Measurements from ENCODE around the gene LPCAT1. TPM values are rescaled to one million over a fixed set of nuclear protein-coding genes. Genes with fewer than 3 reads are reported as not detected.
"Not testable (repeated sequence)": the region's sequence is repeated elsewhere in the genome, so short reads cannot be mapped to it uniquely, and the experiment has no call there.

LPCAT1 gene
- total RNA-seq, 4 donors from 2014 or later, result 7.7 to 44.8 (median 12.0) TPM

GRCh38 chr5:1563051-1563461 is 39.3 kb upstream of the LPCAT1 start:
- Histone ChIP-seq H3K36me3 (no peaks in the 10 kb centered on the region), H3K27ac (no peak overlapping the region), H3K4me3 (no peak overlapping the region), H3K9me3 (no peaks in the 10 kb centered on the region), H3K27me3 (peaks cover 0 to 22% (median 0%) of the 10 kb centered on the region in 4 donors), H3K4me1 (peaks cover 5 to 7% (median 6%) of the 10 kb centered on the region in 3 donors)
- intact Hi-C loops (cut with DNase I), result no loop called here
- 79 to 83% methylated on average over 7 to 8 of the region's 21 CpGs for WGBS, 2 donors
- DNase-seq, result no peak
- TF ChIP-seq CTCF (IDR thresholded peaks at IDR 0.05), result no peak

GRCh38 chr5:1562599-1562998 is 38.8 kb upstream of the LPCAT1 start:
- WGBS, 2 donors, result 86 to 89% methylated on average over 5 of the region's 5 CpGs
- H3K27me3 ChIP-seq, result peaks cover 0 to 26% (median 0%) of the 10 kb centered on the region in 4 donors
- H3K4me1 ChIP-seq, result peaks cover 1 to 5% (median 3%) of the 10 kb centered on the region in 3 donors
- TF ChIP-seq CTCF (IDR thresholded peaks at IDR 0.05) (no peak), POLR2A (IDR thresholded peaks at IDR 0.05) (no peak)
- no peak for DNase-seq
- H3K4me3 ChIP-seq, result no peak overlapping the region
- no peaks in the 10 kb centered on the region for H3K36me3 ChIP-seq
- intact Hi-C loops (cut with DNase I), result no loop called here
- H3K9me3 ChIP-seq, result no peaks in the 10 kb centered on the region
- no peak overlapping the region for H3K27ac ChIP-seq

- WGBS, 2 donors, result 70 to 84% methylated on average over 8 to 9 of the region's 10 CpGs
- TF ChIP-seq CTCF (IDR thresholded peaks at IDR 0.05) (no peak), POLR2A (IDR thresholded peaks at IDR 0.05) (no peak)
Observed at GRCh38 chr5:1561402-1561929, 37.7 kb upstream of the LPCAT1 start.

GRCh38 chr5:1560499-1560898 is 36.7 kb upstream of the LPCAT1 start:
- DNase-seq; H3K4me3 ChIP-seq; H3K27ac ChIP-seq; H3K4me1 ChIP-seq; H3K36me3 ChIP-seq; H3K9me3 ChIP-seq; intact Hi-C loops (cut with DNase I): not testable (repeated sequence)
- peaks cover 0 to 47% (median 0%) of the 10 kb centered on the region in 4 donors for H3K27me3 ChIP-seq
- WGBS, 2 donors, result 82 to 85% methylated on average over 11 to 13 of the region's 13 CpGs

More at GRCh38 chr5:1561402-1561929, 37.7 kb upstream of the LPCAT1 start:
- H3K36me3 ChIP-seq, result no peaks in the 10 kb centered on the region
- intact Hi-C loops (cut with DNase I), result no loop called here
- peaks cover 0 to 5% (median 3%) of the 10 kb centered on the region in 3 donors for H3K4me1 ChIP-seq
- H3K4me3 ChIP-seq, result no peak overlapping the region
- H3K27ac ChIP-seq, result no peak overlapping the region
- DNase-seq, result no peak
- H3K27me3 ChIP-seq, result peaks cover 0 to 37% (median 0%) of the 10 kb centered on the region in 4 donors
- H3K9me3 ChIP-seq, result no peaks in the 10 kb centered on the region

- Histone ChIP-seq H3K36me3 (no peaks in the 10 kb centered on the region), H3K27ac (no peak overlapping the region), H3K9me3 (no peaks in the 10 kb centered on the region), H3K27me3 (peaks cover 0 to 62% (median 0%) of the 10 kb centered on the region in 4 donors), H3K4me3 (no peak overlapping the region), H3K4me1 (peaks cover 0 to 9% (median 4%) of the 10 kb centered on the region in 3 donors)
- TF ChIP-seq CTCF (IDR thresholded peaks at IDR 0.05) (no peak), POLR2A (IDR thresholded peaks at IDR 0.05) (no peak)
- 45 to 85% methylated on average over 6 of the region's 6 CpGs for WGBS, 2 donors
- intact Hi-C loops (cut with DNase I), result no loop called here
- DNase-seq, result no peak
Observed at GRCh38 chr5:1558944-1559343, 35.2 kb upstream of the LPCAT1 start.
